HG03103 (cell line): ENCODE measurements around the gene PORCN.
A peak's percentile ranks its signal among the peaks of the same experiment; 100 is the strongest.
"Not testable (repeated sequence)": the region's sequence is repeated elsewhere in the genome, so short reads cannot be mapped to it uniquely, and the experiment has no call there.

Source experiments
- ATAC-seq: cut with Tn5 transposase; IDR thresholded peaks from one replicate; pipeline ENCODE4 v1.9.1; 2021; ENCODE audit warnings: low read depth; ENCODE audit not compliant: unreplicated experiment

PORCN gene

GRCh38 chrX:48538641-48539344 lies 30.0 kb downstream of the PORCN start:
- ATAC-seq: no peak

GRCh38 chrX:48539345-48540027 lies 30.7 kb downstream of the PORCN start, which contains the start of gene TBC1D25:
Gene TBC1D25 (plus strand): TSS chrX:48539714. CDS start chrX:48539798, 84 bp downstream.
- peak; percentile 71 for ATAC-seq

- peak; percentile 33 for ATAC-seq
Measured at GRCh38 chrX:48540028-48540375, 31.2 kb downstream of the PORCN start.

- ATAC-seq: no peak
Measured at GRCh38 chrX:48540480-48540879, 31.7 kb downstream of the PORCN start.

GRCh38 chrX:48541140-48541814 lies 32.5 kb downstream of the PORCN start:
- no peak for ATAC-seq

GRCh38 chrX:48548871-48549270 lies 40.1 kb downstream of the PORCN start:
- no peak for ATAC-seq

GRCh38 chrX:48555731-48556325 lies 47.0 kb downstream of the PORCN start:
- not testable (repeated sequence) for ATAC-seq

GRCh38 chrX:48558271-48558670 lies 49.5 kb downstream of the PORCN start:
- no peak for ATAC-seq

GRCh38 chrX:48559636-48560035 lies 50.8 kb downstream of the PORCN start:
- no peak for ATAC-seq

GRCh38 chrX:48560056-48560455 lies 51.3 kb downstream of the PORCN start:
- ATAC-seq: no peak

- no peak for ATAC-seq
Measured at GRCh38 chrX:48560681-48561080, 51.9 kb downstream of the PORCN start.

GRCh38 chrX:48569958-48570357 lies 61.2 kb downstream of the PORCN start:
- ATAC-seq: no peak
